Skeletal muscle cell (primary cell): Measurements from ENCODE around the gene NAA25.
A peak's percentile ranks its signal among the peaks of the same experiment; 100 is the strongest.
"Not testable (repeated sequence)": the region's sequence is repeated elsewhere in the genome, so short reads cannot be mapped to it uniquely, and the experiment has no call there.

Experiments used
- DNase-seq: peaks from one replicate; pipeline ENCODE4 v3.0.0-alpha.2; 2010; ENCODE audit warnings: low read depth
- H3K4me3 ChIP-seq: 2 replicates; pipeline ENCODE4 v1.5.1; 2011; ENCODE audit warnings: low read depth, mild to moderate bottlenecking, control low read depth, low read length, moderate library complexity

NAA25 gene

DNA sequence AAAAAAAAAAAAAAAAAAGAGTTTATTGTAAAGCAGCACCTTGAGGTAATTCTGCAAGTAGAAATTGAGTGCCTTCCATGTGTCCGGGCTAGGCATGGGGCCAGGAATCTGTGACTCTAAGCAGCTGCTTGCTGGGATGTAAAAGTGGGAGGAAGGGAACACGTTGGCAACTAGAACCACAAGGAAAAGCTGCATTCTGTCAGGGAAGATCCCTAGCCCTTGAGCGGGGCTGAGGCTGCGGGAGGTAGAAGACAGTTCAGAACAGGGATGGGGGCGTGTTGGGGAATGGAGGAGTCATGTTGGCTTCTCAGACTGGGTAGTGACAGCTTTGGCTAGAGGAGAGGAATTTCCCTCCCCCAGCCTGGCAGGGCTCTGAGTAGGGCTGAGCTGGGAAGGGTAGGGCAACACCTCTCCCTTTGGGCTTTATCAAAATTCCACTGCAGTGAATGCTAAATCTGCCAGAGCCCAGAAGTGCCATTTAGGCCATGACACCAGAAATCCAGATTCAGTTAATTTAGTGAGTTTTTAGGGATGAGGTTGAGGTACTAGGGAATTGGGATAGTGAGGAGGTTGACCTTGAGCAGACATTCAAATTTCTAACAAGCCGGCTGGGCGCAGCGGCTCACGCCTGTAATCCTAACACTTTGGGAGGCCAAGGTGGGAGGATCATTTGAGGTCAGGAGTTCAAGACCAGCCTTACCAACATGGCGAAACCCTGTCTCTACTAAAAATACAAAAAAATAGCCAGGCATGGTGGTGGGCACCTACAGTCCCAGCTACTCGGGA is 13.4 kb upstream of the NAA25 start:
- no peak overlapping the region for H3K4me3 ChIP-seq
- DNase-seq, result peak; percentile 76

DNA sequence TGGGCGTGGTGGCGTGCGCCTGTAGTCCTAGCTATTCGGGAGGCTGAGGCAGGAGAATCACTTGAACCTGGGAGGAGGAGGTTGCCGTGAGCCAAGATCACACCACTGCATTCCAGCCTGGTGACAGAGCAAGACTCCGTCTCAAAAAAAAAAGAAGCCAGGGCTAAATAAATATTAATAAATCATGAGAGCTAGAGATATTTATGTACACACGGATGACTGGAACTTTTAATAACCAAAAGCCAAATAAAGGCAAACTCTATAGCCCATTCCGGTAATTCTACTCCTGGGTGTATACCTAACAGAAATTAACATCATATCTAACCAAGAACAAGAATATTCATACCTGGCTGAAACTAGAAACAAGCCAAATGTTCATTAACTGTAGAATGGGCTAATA is 9.1 kb upstream of the NAA25 start:
- no peak overlapping the region for H3K4me3 ChIP-seq
- no peak for DNase-seq

DNA sequence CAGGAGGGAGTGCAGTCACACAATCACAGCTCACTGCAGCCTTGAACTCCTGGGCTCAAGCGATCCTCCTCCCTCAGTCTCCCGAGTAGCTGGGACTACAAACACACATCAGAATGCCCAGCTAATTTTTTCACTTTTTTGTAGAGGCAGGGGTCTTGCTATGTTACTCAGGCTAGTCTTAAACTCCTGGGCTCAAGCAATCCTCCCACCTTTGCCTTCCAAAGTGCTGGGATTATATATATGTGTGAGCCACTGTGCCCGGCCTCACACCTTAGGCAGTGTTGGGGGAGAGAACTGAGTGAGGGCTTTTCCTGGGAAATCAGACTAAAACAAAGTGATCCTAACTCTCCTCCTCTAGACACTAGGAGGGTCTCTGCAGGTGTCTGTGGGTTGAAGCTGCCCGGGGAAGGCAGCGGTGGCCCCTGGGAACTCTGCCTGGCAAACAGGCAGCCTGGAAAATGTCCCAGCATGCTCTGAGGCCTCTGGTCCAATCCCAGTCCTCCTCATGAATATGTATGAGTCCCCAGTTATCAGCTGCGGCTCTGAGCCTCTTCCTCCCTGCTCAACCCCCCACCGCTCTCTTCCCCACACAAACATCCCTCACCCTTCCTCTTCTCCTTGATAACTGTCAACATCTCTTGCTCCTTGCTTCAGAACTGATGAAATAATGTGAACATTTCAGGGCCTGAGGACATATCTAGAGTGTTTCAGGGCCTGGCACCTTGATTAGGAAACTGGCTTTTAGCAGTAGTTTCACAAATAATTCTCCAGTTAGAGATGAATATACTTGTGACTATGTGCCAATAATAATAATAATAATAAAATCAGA is 7.9 kb upstream of the NAA25 start:
- H3K4me3 ChIP-seq, result no peak overlapping the region
- no peak for DNase-seq

DNA sequence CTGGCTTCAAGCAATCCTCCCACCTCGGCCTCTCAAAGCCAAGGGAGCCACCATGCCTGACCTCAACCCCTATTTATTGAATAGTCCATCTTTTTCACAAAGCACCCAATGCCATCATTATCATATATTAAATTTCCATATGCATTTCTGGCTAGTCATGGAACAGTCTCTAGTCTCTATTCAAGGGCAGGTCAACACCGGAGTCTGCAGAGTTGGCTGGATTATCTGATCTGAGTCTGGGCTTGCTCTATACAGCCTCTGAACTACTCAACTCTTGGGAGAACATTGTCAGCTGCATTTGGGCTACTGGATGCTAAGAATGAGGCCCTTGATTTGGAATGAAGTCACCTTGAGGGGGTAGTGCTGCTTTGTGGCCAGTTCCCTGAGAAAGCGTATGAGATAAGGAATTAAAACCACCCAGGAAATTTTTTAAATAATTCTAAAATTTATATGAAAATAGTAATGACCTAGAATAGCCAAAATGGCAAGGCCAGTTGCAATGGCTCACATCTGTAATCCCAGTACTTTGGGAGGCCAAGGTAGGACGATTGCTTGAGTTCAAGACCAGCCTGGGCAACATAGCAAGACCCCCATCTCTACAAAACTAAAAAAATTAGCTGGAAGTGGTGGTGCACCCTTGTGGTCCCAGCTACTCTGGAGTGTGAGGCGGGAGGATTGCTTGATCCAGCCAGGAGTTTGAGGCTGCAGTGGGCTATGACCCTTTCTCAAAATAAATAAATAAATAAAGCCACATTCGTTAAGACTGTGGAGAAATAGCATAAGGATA is 6.9 kb upstream of the NAA25 start:
- H3K4me3 ChIP-seq, result no peak overlapping the region
- DNase-seq, result no peak

DNA sequence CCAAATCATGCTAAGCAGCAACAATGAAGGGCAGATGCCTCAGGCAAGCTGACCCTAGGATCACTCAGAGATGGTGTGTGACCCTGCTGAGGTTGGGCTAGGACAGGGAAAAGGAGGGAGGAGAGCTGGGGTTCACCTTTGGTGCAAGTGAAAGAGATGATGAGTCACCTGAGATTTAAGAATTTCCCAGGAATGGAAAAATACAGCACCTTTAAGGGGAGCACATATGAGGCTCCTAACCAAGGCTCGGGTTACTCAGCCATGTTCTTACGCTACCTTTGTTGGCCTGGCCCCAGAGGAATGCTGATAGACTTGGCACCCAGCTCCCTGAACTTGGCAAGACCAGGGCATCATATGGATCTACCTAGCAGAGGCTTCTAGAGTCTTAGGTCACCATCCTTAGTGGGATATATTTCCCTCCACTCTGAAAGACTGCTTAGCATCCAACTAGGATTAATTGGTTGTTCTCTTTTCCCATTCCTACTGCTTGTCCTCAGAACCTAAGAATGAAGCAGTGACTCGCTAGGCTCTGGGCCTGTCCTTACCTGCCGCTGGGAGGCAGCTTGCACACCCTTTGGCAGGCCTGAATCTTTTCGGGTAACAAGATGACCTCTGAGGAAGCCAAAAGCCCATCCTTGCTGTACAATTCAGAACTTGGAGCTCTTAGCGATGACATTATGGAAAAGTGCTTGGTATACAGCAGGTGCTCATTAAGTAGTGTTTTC is 4.0 kb upstream of the NAA25 start:
- DNase-seq, result no peak

DNA sequence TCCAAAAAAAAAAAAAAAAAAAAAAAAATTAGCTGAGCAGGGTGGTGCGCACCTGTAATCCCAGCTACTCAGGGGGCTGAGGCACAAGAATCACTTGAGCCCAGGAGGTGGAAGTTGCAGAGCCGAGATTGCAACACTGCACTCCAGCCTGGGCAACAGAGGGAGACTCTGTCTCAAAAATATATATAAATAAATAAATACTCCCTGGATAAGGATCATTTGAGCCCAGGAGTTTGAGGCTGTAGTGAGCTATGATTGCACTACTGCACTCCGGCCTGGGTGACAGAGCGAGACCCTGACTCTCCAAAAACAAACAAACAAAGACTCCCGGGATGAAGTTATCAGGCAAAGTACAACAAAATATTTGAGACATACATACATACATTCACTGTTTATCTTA is 3.3 kb upstream of the NAA25 start:
- H3K4me3 ChIP-seq, result no peak overlapping the region
- DNase-seq, result no peak

More for the DNA sequence above, 4.0 kb upstream of the NAA25 start:
- no peak overlapping the region for H3K4me3 ChIP-seq

DNA sequence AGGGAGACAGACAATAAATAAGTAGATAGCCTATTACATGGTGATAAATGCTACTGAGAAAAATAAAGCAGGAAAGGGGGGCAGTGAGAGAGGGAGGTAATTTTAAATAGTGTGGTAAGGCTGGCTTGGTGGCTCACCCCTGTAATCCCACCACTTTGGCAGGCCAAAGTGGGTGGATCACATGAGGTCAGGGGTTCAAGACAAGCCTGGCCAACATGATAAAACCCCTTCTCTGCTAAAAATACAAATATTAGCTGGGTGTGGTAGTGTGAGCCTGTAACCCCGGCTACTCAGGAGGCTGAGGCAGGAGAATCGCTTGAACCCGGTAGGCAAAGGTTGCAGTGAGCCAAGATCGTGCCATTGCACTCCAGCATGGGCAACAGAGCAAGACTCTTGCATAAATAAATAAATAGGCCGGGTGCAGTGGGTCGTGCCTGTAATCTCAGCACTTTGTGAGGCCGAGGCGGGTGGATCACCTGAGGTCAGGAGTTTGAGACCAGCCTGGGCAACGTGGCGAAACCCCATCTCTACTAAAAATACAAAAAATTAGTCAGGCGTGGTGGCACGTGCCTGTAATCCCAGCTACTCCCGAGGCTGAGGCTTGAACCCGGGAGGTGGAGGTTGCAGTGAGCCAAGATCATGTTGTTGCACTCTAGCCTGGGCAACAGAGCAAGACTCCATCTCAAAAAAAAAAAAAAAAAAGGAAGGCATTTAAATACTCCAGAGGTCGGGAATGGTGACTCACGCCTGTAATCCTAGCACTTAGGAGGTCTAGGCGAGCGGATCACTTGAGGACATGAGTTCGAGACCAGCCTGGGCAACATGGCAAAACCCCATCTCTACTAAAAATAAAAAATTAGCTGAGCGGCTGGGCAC is 2.4 kb upstream of the NAA25 start:
- not testable (repeated sequence) for DNase-seq, H3K4me3 ChIP-seq

DNA sequence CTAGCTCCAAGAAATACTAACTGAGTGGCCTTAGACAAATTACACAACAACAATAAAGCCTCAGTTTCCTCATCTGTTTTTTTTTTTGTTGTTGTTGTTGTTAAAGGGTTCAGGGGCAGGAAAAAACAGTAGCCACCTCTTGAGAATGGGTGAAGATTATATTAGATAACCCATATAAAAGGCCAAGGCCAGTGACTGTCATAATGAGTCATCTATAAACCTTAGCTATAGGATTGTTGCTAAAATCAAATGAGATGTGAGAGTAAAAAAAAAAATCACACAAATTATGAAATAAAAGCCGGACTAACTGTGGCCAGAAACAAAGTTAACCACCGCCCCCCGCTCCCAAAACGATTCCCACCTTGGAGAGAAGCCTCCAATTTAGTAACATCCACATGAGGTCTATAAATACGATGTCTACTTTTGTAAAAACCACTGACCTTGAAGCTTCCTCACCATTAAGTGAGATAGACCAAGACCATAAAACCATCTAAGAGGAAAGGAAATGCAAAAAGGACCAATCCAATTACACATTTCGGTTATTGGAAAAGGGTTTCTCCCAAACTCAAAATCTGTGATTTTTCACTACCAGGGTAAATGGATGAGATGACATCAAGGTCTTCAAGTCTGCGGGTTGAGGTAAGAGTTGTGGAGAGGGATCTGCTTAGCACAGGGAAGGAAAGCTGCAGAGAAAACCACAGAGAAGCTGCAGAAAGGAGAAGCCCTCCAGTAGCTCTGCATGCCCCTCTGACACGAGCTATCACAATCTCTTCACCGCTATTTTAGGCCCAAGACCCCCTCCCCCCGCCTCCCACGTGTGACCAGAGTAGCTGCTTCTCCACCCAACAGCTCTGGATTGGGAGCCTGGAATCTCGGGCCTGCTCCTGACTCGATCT is 1.0 kb downstream of the NAA25 start:
- H3K4me3 ChIP-seq, result peak overlapping the region; percentile 92
- no peak for DNase-seq

DNA sequence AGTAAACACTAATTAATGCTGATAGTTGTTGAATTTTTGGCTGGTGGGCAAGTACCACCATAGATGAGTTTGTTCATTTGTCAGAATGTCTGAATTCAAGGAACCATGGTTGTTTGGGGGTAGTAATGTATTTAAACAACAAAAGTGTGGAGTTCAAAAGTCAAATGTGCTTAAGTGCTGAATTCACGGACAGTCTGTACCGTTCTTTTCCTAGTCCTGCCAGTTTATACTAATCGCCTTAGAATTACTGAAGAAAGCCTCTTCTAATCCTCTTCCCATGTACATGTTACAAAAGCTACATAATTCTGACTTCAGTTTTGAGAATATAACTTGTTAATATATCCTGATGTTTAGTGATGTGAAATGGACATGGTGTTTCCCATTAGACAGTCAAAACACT is 2.7 kb downstream of the NAA25 start:
- no peak overlapping the region for H3K4me3 ChIP-seq
- DNase-seq, result no peak

DNA sequence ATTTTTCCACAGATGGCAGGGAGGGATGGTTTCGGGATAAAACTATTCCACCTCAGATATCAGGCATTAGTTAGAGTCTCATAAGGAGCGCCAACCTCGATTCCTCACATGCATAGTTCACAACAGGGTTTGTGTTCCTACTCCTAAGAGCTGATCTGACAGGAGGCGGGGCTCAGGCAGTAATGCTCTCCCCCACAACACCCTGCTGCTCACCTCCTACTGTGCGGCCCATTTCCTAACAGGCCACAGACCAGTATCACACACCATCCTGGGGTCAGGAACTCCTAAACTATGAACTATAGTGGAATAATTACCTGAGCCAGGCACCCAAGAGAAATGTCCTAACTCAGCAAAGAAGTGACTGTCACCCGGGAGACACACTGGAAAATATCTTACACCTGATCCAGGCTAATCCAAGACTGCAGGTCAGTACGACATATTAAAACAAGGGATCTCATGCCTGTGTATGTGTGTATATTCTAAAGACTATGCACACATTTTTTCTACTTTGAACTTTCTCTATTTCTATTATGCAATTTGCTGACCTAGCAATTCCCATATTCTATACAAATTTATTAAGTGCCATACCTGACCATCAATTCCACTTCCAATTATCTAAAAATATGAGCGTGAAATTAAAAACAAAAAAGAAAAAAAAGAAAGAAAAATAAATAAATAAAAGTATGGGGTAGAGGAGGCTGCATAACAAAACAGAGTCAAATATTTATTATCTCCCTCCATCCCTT is 4.7 kb downstream of the NAA25 start:
- no peak for DNase-seq
- no peak overlapping the region for H3K4me3 ChIP-seq

DNA sequence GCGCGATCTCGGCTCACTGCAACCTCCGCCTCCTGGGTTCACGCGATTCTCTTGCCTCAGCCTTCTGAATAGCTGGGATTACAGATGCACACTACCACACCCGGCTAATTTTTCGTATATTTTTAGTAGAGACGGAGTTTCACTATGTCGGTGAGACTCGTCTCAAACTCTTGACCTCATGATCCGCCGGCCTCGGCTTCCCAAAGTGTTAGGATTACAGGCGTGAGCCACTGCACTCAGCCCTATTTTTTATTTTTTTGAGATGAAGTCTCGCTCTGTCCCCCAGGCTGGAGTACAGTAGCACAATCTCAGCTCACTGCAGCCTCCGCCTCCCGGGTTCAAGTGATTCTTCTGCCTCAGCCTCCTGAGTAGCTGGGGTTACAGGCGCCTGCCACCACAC is 5.8 kb downstream of the NAA25 start:
- not testable (repeated sequence) for DNase-seq, H3K4me3 ChIP-seq

DNA sequence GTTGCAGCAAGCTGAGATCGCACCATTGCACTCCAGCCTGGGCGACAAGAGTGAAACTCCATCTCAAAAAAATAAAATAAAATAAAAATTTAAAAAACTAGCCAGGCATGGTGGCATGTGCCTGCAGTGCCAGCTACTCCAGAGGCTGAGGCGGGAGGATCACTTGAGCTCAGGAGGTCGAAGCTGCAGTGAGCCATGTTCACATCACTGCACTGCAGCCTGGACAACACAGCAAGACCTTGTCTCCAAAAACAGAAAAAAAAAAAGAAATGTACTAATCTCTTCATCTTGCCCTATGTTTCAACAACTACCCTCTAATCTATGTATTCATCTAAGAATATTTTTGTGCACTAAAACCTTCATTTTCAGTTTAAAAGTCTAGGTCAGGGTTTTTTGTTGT is 6.5 kb downstream of the NAA25 start:
- DNase-seq, result no peak
- H3K4me3 ChIP-seq, result no peak overlapping the region

DNA sequence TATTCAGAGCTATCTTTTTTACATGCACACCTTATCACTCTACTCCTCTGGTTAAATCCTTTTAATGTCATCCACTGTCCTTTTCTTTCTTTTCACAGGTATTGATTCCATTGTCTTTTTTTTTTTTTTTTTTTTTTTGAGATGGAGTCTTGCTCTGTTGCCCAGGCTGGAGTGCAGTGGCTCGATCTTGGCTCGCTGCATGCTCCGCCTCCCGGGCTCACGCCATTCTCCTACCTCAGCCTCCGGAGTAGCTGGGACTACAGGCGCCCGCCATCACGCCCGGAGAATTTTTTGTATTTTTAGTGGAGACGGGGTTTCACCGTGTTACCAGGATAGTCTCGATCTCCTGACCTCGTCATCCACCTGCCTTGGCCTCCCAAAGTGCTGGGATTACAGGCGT is 8.1 kb downstream of the NAA25 start:
- not testable (repeated sequence) for DNase-seq, H3K4me3 ChIP-seq

DNA sequence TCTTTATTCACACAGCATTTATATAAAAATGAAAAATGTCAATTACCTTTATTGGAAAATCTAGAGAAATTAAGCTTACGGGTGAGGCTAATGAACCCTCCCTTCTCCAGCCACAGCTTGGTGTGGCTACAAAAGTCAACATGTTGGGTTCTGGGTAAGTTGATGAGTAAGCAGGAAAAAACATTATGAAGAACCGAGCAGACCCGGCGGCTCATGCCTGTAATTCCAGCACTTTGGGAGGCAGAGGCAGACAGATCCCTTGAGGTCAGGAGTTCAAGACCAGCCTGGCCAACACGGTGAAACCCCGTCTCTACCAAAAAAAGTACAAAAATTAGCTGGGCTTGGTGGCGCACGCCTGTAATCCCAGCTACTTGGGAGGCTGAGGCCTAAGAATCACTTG is 10.9 kb downstream of the NAA25 start:
- no peak for DNase-seq
- no peak overlapping the region for H3K4me3 ChIP-seq

DNA sequence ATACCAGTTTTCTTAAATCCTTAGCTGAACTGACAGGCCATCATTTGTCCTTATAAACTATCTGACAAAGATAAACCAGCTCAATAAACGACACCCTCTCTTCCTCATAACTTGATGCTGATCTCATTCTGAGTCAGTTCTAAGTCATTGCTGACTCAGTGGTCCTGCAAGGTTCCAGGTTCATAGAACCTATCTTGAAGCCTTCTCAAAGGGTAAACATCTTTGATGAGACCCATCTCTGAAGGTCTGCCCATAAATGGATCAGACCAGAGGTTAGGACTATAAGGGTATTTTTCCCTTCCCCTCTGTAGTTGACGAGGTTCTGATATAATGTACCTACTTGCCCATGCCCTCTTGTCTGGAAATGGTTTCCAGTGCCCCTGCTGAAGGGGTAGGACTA is 11.9 kb downstream of the NAA25 start:
- peak; percentile 24 for DNase-seq
- H3K4me3 ChIP-seq, result no peak overlapping the region

DNA sequence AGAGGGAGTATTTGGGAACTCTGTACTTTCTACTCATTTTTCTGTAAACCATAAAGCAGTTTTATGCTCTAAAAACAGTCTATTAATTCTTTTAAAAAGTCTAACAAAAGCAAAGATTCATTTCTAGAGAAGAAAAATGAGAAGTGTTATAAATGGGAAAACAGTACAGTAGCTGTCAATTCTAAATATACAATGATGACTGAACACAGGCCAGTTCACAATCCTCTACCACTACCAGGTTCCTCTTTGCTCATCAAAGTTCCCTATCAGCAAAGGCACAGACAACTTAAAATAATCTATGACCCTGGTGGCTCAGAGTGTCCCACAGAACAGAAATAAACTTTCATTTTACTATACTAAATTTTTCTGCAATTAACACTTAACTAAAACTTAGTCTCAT is 12.5 kb downstream of the NAA25 start:
- no peak overlapping the region for H3K4me3 ChIP-seq
- no peak for DNase-seq

DNA sequence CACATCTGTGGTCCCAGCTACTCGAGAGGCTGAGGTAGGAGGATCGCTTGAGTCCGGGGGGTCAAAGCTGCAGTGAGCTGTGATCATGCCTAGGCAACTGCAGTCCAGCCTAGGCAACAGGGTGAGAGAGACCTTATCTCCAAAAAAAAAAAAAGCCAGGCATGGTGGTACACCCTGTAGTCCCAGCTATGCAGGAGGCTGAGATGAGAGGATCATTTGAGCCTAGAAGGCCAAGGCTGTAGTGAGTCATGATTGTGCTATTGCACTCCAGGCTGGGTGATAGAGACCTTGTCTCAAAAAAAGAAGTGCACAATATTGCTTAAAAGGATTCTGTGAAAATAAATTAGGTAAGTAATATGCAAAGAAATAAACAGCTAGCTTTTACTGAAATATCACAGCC is 17.0 kb downstream of the NAA25 start:
- H3K4me3 ChIP-seq, result no peak overlapping the region
- DNase-seq, result no peak
